Activated T-helper 1 cell treated with Interleukin-2 at 50 U/mL for 16 hours (primary cell): ENCODE results near the gene ACSS2.

Experiments used
- DNase-seq: peaks from one replicate; pipeline ENCODE4 v3.0.0-alpha.2; 2020; ENCODE audit warnings: low read depth

ACSS2 gene

DNA sequence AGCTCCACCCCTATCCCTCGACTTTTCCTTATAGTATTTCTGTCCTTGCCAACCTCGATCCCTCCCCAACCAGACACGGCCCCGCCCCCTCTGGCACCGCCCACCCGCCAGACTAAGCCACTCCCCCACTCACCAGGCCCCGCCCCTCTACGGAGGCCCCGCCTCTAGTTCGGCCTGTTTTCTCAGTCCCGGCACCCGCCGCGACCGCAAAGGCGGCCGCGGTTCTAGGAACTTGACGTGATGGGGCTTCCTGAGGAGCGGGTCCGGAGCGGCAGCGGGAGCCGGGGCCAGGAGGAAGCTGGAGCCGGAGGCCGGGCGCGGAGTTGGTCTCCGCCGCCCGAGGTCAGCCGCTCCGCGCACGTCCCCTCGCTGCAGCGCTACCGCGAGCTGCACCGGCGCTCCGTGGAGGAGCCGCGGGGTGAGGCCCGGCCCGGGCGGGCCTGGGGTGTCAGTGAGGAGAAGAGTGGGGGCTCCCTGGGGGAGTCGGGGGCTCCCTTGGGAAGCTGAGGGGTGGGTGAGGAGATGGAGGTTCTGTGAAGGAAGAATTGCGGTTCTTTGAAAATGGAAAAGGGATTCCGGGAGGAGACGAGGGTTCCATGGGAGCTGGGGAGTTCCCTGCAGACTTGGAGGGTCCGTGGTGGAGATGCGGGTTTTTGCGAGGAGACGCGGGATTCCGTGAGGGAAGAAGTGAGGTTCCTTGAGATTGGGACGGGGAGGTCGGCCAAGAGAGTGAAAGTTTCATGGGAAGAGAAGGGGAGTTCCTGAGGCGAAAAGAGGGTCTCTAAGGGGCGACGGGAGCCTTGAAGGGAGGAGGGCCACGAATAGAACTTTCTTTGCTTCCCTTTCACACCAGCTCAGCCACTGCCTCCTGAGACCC, at the start of gene ACSS2:
TSS of gene ACSS2 (plus strand) at position 207 of the 877 bp plus-strand sequence. CDS start at position 241, 34 bp downstream.
- DNase-seq = peak; percentile 89

DNA sequence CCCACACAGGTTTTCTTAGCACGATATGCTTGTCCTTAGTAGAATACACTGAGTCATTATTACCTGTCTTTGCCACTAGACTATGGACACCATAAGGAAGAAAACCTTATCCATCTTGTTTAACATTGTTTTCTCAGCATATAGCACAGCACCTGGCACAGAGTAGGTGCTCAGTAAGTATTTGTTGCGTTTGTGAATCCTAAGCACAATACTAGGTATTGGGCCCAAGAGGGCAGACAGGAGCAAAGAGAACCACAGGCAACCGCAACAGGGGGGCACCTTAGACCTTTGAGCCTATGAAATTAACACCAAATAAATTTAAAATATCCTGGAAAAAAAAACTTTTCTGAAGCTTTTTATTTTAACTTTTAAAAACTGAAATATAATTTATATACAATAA, 47.2 kb upstream of the ACSS2 start:
- no peak for DNase-seq

GRCh38 chr20:34831936-34832335, 44.5 kb upstream of the ACSS2 start:
- no peak for DNase-seq

GRCh38 chr20:34834459-34834893, 41.9 kb upstream of the ACSS2 start:
- DNase-seq = no peak

DNA sequence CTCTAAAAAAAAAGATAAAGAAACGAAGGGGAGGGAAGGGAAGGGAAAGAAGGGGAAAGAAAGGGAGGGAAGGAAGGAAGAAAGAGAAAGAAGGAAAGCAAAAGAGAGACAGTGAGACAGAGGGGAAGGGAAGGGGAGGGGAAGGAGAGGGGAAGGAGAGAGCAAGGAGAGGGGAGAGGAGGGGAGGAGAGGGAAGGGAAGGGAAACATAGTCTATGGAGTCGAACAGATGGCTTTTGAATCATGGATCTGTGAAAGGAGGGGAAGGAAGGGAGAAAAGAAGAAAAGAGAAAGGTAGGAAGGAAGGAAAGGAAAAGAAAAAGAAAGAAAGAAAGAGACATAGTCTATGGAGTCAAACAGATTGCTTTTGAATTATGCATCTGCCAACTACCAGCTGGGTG, 34.3 kb upstream of the ACSS2 start:
- no peak for DNase-seq

GRCh38 chr20:34843421-34843820, 33.0 kb upstream of the ACSS2 start:
- no peak for DNase-seq

DNA sequence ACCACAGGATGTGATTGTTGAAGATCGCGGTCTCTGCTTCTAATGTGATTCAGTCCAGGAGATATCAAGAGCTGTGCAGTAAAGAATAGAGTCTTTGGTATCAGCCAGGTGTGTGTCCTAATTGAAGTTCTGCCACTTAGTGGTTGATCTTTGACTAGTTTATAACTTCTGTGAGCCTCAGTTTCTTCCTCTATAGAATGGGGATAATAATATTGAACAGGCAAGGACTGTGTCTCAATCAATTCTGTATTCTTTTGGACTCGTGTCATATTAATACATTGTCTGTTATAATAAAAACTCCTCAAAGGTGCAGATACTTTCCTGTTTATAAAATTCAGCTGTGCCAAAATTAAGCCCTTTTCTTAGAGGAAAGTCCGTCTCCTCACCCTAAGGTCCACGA, 27.8 kb upstream of the ACSS2 start:
- DNase-seq = no peak

DNA sequence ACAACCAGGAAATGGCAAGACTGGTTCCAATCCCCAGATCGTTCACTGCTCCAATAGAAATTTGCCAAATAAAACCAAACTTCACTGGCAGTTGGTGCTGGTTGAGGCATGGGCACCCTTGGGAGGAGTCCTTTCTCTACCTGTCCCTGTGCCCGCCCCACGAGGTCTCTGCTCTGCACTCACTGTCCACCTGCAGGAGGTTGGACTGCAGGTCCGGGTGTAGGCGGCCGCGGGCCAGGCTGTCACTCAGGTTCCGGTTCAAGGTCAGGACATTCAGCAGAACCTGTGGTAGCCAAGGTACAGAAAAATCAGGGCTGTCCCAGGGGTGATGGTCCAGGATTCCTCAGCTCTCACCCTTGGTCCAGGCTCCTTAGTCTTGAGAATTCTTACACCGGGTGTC, 26.6 kb upstream of the ACSS2 start:
- no peak for DNase-seq

DNA sequence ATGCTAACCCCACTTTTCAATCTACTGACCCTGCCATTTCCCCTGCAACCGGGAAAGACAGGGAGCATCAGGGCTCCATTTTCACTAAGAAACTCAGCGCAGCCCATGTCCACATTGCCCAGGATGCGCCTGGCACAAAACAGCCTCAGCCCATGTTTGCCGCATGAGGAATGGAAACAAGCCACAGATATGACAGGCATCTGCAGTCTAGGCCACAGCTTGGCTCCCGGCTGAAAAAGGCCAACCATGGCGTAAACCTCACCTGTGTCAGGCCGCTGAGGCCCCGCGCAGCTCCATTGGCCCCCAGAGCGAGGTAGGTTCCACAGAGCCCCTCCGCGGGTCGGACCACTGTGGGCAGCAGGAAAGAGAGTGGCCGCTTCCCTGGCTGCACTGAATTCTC, 25.4 kb upstream of the ACSS2 start:
- no peak for DNase-seq

DNA sequence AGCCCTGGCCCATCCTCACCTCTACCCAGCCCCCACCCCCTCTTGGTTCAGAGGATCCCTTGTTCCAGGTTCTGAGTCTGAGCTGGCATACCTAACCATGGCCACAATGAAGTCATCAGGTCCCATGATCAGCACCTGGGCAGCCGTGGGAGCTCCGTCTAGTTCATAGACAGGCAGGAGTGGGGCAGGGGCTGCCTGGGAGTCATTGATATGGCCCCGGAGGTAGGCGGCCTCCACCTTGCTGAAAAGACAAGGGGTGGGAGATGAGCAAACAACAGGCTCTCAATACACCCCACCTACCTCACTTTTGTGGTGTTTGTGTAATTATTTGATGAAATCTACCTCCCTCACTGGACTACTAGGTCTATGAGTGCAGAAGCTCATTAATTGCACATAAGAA, 24.1 kb upstream of the ACSS2 start:
- no peak for DNase-seq

GRCh38 chr20:34859367-34859766, 17.0 kb upstream of the ACSS2 start:
- DNase-seq = no peak

GRCh38 chr20:34859826-34860545, 16.4 kb upstream of the ACSS2 start:
- DNase-seq = no peak

DNA sequence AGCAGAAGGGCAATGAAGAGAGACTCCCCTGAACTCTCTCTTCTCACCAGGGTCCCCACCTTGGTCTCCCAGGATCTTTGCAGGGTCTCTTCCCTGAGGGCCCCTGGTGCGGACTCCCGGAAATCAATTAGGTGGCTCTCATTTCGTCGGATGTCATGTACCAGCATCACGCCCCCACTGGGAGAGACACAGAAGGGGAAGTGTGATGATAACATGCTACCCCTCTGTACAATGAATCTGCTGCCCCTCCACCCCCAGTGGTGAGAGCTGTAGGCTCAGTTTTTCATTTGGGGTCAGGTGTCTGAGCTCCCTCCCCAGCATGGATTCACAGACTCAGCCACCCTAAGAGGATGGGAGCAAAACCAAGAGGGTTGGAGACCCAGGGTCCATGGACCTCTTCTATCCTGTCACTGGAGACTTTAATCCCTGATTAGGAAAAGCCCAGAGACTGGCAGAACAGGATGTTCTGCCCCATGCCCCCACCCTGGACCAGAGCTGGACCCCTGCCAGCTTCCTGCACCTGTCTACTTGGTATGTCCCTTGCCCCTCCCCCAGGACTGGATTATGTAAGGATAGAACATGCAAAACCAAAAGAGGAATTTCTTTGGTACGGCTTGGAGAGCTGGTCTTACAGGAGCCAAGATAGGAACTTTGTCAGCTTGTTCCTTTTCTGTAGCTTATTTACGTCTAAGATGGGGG, 14.9 kb upstream of the ACSS2 start:
- DNase-seq = no peak

DNA sequence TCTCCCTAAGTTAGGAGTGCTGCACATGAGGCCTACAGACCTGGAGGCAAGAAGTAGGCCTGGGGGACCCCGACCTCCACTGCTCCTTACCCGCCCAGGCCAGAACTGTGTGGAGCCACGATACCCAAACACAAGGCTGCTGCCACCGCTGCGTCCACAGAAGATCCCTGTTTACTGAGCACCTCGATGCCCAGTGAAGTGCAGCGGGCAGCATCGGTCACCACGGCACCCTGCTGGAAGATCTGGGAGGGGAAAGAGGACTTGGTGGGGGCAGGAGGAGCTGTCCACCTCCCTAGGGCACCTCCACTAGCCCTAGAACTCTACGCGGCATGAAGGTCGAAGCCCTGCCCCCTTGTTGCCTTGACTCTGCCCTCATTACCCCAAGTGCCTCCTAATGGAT, 13.7 kb upstream of the ACSS2 start:
- DNase-seq = no peak

DNA sequence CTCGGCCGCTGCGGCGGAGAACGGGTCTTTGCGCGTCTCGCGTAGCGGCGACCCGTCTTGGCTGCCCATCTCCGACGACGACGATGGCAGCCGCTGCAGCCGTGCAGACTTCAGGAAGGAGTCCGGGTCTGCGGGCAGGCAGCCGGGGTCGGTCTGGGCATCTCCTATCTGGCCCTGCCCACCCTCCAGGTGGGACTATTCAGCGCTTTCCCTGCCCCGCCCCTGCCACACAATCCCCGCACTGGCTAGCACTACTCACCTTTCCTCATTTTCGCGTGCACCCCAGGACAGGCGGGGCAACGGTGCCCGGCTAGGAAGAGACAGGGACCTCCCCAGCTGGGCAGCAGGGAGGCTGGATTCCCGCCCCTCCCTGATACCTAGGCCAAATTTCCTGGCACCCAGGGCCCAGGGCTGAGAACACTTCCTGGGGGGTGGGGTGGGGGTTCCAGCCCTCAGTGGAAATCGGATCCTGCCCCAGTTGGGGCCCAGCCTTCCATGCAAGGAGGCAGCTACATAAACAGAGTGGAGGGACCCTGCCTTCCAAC, 12.9 kb upstream of the ACSS2 start:
- DNase-seq = no peak

GRCh38 chr20:34864216-34864615, 12.2 kb upstream of the ACSS2 start:
- no peak for DNase-seq

- no peak for DNase-seq
Measured at GRCh38 chr20:34871320-34871926, 5.0 kb upstream of the ACSS2 start.

- DNase-seq = no peak
Measured at GRCh38 chr20:34871966-34872621, 4.3 kb upstream of the ACSS2 start.

- DNase-seq = peak; percentile 86
Measured at GRCh38 chr20:34872622-34873224, 3.7 kb upstream of the ACSS2 start, which contains the start of gene GGT7. Gene GGT7 (minus strand): TSS chr20:34872856. CDS start chr20:34872815, 41 bp downstream.

GRCh38 chr20:34873583-34874093, 2.8 kb upstream of the ACSS2 start:
- no peak for DNase-seq
